Nasal cavity respiratory epithelium epithelial cell of viscerocranial mucosa (primary cell): ENCODE results near the gene SUPT20HL1. TPM values are rescaled to one million over a fixed set of nuclear protein-coding genes. Genes with fewer than 3 reads are reported as not detected.

Experiments used
- total RNA-seq: library from RNA; depleted of rRNA; stranded (reverse); fragments of >200 nt; gene quantifications from 2 replicates; pipeline ENCODE4 v1.2.3, GENCODE V29; 2014

Gene SUPT20HL1
- not detected in 2 replicates for total RNA-seq

DNA sequence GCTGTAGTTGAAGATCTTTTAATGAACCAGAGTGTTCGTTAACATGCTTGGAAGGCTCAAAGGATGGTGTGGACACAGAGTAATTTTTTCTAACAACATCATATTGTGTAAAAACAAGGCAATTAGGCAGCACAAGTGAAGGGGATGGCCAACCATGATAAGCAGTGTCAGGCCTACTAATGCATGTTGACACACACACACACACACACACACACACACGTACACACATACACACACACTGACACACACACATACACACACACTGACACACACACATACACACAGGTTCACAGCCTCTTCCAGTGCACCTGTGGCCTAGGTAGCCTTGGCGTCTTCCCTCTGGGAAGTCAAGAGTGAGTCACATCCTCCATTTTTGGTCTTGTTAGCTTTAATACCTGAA, at the start of gene SUPT20HL1:
TSS of gene SUPT20HL1 (plus strand) at position 368 of the 400 bp plus-strand sequence. CDS start 2,122 bp downstream, outside the sequence.

DNA sequence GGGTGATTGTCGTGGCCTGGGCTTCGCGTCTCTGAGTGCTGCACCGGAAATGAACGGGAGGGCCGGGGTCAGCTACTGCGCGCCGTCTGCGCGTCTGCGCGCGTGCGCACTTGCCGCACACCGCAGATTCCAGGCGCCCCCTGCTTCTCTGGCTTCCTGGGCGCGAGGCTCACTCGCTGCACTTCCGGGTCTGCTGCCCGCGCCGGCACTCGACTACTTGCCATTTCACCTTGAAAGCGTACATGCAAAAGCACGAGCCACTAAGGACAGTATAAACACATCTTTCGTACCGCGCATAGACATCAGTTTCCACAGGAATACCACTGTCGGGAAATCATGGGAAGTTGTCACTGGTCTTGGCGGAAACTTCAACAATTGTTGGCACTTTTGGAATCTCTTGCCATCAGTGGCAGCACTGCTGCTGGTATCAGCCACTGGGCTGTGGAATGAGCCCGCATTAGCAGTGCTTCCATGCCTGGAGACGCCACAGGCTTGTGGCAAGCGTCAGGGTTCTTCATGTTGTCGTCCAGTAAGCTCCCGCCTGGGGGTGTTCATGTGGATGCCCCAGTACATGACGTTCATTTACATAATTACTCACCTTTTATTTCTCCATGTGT, 46.3 kb upstream of the SUPT20HL1 start, which contains the start of gene SUPT20HL2:
TSS of gene SUPT20HL2 (minus strand) at position 51 of the 617 bp plus-strand sequence. CDS start 754 bp downstream, outside the sequence.

Other genes with a start within 250 kb of the SUPT20HL1 start
- 27.7 and 74.2 TPM in 2 replicates for gene ZFX, start 210.9 kb upstream of the SUPT20HL1 start, total RNA-seq
- not detected in 2 replicates for gene SUPT20HL2, start 46.6 kb upstream of the SUPT20HL1 start, total RNA-seq
- gene PDK3, start 104.6 kb downstream of the SUPT20HL1 start, total RNA-seq, result 5.1 and 12.5 TPM in 2 replicates